Measurements from ENCODE around the gene MGP. TPM values are rescaled to one million over a fixed set of nuclear protein-coding genes. Genes with fewer than 3 reads are reported as not detected.

Gene MGP
- total RNA-seq, 1 experiment from 2014 or later, result 7.9 TPM

- DNase-seq (ENCODE audit: low read depth), result no peak
Measured at GRCh38 chr12:14903386-14904098, 17.9 kb upstream of the MGP start.

GRCh38 chr12:14902465-14902864, 16.8 kb upstream of the MGP start:
- peak; percentile 29 for DNase-seq (ENCODE audit: low read depth)

- DNase-seq (ENCODE audit: low read depth), result peak; percentile 9
Measured at GRCh38 chr12:14901228-14901562, 15.5 kb upstream of the MGP start.

- DNase-seq (ENCODE audit: low read depth), result no peak
Measured at GRCh38 chr12:14900521-14901227, 15.0 kb upstream of the MGP start.

GRCh38 chr12:14896521-14897169, 11.0 kb upstream of the MGP start:
- peak; percentile 81 for DNase-seq (ENCODE audit: low read depth)

GRCh38 chr12:14893506-14894250, 8.0 kb upstream of the MGP start:
- peak; percentile 10 for DNase-seq (ENCODE audit: low read depth)

GRCh38 chr12:14892726-14893505, 7.3 kb upstream of the MGP start:
- DNase-seq (ENCODE audit: low read depth), result peak; percentile 57

GRCh38 chr12:14890701-14891100, 5.0 kb upstream of the MGP start:
- no peak for DNase-seq (ENCODE audit: low read depth)

- DNase-seq (ENCODE audit: low read depth), result no peak
Measured at GRCh38 chr12:14886271-14886670, 617 bp upstream of the MGP start.

- DNase-seq (ENCODE audit: low read depth), result peak; percentile 86
Measured at GRCh38 chr12:14884458-14884878, 1.2 kb downstream of the MGP start.

GRCh38 chr12:14883686-14884085, 2.0 kb downstream of the MGP start:
- DNase-seq (ENCODE audit: low read depth), result no peak

- DNase-seq (ENCODE audit: low read depth), result no peak
Measured at GRCh38 chr12:14880890-14881453, 4.7 kb downstream of the MGP start.

- no peak for DNase-seq (ENCODE audit: low read depth)
Measured at GRCh38 chr12:14879222-14879933, 6.3 kb downstream of the MGP start.

GRCh38 chr12:14878488-14878887, 7.2 kb downstream of the MGP start:
- no peak for DNase-seq (ENCODE audit: low read depth)

GRCh38 chr12:14876833-14877232, 8.8 kb downstream of the MGP start:
- DNase-seq (ENCODE audit: low read depth), result no peak

GRCh38 chr12:14874882-14875281, 10.8 kb downstream of the MGP start:
- no peak for DNase-seq (ENCODE audit: low read depth)

GRCh38 chr12:14873440-14874185, 12.0 kb downstream of the MGP start:
- DNase-seq (ENCODE audit: low read depth), result no peak

GRCh38 chr12:14871886-14872285, 13.8 kb downstream of the MGP start:
- DNase-seq (ENCODE audit: low read depth), result no peak

GRCh38 chr12:14871247-14871646, 14.4 kb downstream of the MGP start:
- DNase-seq (ENCODE audit: low read depth), result no peak

All from RPMI7951 (cell line).